ENCODE results near the gene AFF3. TPM values are rescaled to one million over a fixed set of nuclear protein-coding genes. Genes with fewer than 3 reads are reported as not detected.

The AFF3 gene
- total RNA-seq, 1 experiment from 2014 or later: not detected

DNA sequence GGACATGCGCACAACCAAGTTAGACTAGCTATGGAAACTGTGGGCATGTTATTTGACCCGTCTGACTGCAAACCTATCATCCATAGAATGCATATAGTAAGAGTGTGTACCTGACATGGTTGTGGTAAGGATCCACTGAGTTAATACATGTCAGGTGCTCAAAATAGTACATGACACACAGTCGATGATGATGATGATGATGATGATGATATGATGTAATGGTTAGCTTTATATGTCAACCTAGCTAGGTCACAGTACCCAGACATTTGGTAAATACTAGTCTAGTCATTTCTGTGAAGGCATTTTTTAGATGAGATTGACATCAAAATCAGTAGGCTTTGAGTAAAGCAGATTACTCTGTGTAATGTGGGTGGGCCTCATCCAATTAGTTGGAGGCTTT is 204.1 kb downstream of the AFF3 start:
- DNase-seq: no peak
- H3K79me2 ChIP-seq (ENCODE audit: low read depth): no peaks in the 10 kb centered on the region
- no peak overlapping the region for H3K4me2 ChIP-seq
- intact Hi-C loops (cut with micrococcal nuclease; ENCODE audit: unreplicated experiment): no loop called here
- peaks cover 70% of the 10 kb centered on the region for H3K27me3 ChIP-seq (ENCODE audit: insufficient read depth, low read depth)
- no peaks in the 10 kb centered on the region for H3F3A ChIP-seq (ENCODE audit: insufficient read depth, low read depth)
- CTCF ChIA-PET: no interaction called here
- no peaks in the 10 kb centered on the region for H4K20me1 ChIP-seq (ENCODE audit: insufficient read depth)
- H3K36me3 ChIP-seq (ENCODE audit: low read depth): no peaks in the 10 kb centered on the region
- H3K9me2 ChIP-seq (ENCODE audit: insufficient read depth): no peaks in the 10 kb centered on the region
- no peak overlapping the region for H3K4me3 ChIP-seq
- no peak overlapping the region for H2AFZ ChIP-seq
- H3K27ac ChIP-seq: no peak overlapping the region
- BruUV-seq (replicated peaks): no TSS peak
- TF ChIP-seq EZH2 (IDR thresholded peaks at IDR 0.05; ENCODE audit: low read depth): no peak
- TF ChIP-seq, protein P1, sequence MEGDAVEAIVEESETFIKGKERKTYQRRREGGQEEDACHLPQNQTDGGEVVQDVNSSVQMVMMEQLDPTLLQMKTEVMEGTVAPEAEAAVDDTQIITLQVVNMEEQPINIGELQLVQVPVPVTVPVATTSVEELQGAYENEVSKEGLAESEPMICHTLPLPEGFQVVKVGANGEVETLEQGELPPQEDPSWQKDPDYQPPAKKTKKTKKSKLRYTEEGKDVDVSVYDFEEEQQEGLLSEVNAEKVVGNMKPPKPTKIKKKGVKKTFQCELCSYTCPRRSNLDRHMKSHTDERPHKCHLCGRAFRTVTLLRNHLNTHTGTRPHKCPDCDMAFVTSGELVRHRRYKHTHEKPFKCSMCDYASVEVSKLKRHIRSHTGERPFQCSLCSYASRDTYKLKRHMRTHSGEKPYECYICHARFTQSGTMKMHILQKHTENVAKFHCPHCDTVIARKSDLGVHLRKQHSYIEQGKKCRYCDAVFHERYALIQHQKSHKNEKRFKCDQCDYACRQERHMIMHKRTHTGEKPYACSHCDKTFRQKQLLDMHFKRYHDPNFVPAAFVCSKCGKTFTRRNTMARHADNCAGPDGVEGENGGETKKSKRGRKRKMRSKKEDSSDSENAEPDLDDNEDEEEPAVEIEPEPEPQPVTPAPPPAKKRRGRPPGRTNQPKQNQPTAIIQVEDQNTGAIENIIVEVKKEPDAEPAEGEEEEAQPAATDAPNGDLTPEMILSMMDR (conservative IDR thresholded peaks at IDR 0.05): no peak
- POLR2A ChIA-PET (ENCODE audit: unreplicated experiment): interaction anchor here (0.7 kb wide), 1 partner anchor 1067 kb away, joined by 15 read pairs; no protein-coding TSS in a partner anchor
- H3K4me1 ChIP-seq (replicated peaks; ENCODE audit: insufficient read depth): no peaks in the 10 kb centered on the region
- no peaks in the 10 kb centered on the region for H3K9me3 ChIP-seq (ENCODE audit: insufficient read depth, low read depth)

DNA sequence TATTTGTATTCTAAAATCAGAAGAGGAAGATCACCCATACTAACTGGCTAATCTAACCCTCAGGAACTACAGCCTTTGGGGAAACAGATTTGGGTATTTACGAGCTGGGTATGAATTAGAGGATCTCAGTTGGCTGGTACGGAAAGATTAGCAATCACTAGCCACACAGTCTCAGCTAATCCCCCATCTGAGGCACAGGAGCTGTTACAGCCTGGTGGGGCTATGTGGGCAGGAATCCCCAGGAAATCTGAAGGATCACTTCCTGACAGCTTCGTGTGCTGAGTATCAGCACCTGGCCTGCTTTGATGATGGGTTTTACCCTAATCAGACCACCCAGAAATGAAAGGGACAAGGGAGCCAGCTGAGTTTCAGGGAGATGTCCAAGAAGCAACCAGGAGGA is 206.3 kb downstream of the AFF3 start:
- H3K4me1 ChIP-seq (replicated peaks; ENCODE audit: insufficient read depth): no peaks in the 10 kb centered on the region
- TF ChIP-seq, protein P1 (conservative IDR thresholded peaks at IDR 0.05): no peak
- TF ChIP-seq EZH2 (IDR thresholded peaks at IDR 0.05; ENCODE audit: low read depth): no peak
- no peak overlapping the region for H3K4me2 ChIP-seq
- H3K27ac ChIP-seq: no peak overlapping the region
- no peak for DNase-seq
- H3K27me3 ChIP-seq (ENCODE audit: insufficient read depth, low read depth): peaks cover 65% of the 10 kb centered on the region
- POLR2A ChIA-PET (ENCODE audit: unreplicated experiment): no interaction called here
- H3K79me2 ChIP-seq (ENCODE audit: low read depth): no peaks in the 10 kb centered on the region
- no peaks in the 10 kb centered on the region for H3K36me3 ChIP-seq (ENCODE audit: low read depth)
- no TSS peak for BruUV-seq (replicated peaks)
- H3F3A ChIP-seq (ENCODE audit: insufficient read depth, low read depth): no peaks in the 10 kb centered on the region
- CTCF ChIA-PET: no interaction called here
- no peaks in the 10 kb centered on the region for H4K20me1 ChIP-seq (ENCODE audit: insufficient read depth)
- no peaks in the 10 kb centered on the region for H3K9me2 ChIP-seq (ENCODE audit: insufficient read depth)
- H3K9me3 ChIP-seq (ENCODE audit: insufficient read depth, low read depth): no peaks in the 10 kb centered on the region
- no peak overlapping the region for H2AFZ ChIP-seq
- no peak overlapping the region for H3K4me3 ChIP-seq
- intact Hi-C loops (cut with micrococcal nuclease; ENCODE audit: unreplicated experiment): no loop called here

DNA sequence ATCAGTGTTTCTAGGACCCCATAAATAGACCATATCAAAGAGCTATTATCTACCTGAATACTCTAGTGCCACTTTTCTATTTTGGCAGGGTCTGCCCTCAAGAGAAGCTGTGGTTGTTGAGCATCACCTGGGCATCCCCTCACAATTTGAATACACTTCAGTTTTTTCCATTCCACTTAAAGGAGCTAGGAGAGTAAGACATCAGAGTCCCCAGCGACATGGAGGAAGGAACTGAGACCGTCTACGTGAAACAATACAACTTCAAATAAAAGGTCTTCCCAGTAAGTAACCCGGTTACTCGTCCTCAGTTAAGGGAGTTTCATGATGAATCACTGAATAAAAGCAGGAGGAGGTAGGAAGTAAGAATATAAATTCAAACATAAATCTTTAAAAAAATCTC is 206.7 kb downstream of the AFF3 start:
- intact Hi-C loops (cut with micrococcal nuclease; ENCODE audit: unreplicated experiment): no loop called here
- Histone ChIP-seq H2AFZ (no peak overlapping the region), H3K27me3 (ENCODE audit: insufficient read depth, low read depth) (peaks cover 62% of the 10 kb centered on the region), H3K4me1 (replicated peaks; ENCODE audit: insufficient read depth) (no peaks in the 10 kb centered on the region), H3K9me2 (ENCODE audit: insufficient read depth) (no peaks in the 10 kb centered on the region), H3K4me3 (no peak overlapping the region), H3F3A (ENCODE audit: insufficient read depth, low read depth) (no peaks in the 10 kb centered on the region), H3K4me2 (no peak overlapping the region), H3K79me2 (ENCODE audit: low read depth) (no peaks in the 10 kb centered on the region), H4K20me1 (ENCODE audit: insufficient read depth) (no peaks in the 10 kb centered on the region), H3K36me3 (ENCODE audit: low read depth) (no peaks in the 10 kb centered on the region), H3K9me3 (ENCODE audit: insufficient read depth, low read depth) (no peaks in the 10 kb centered on the region), H3K27ac (no peak overlapping the region)
- ChIA-PET CTCF (no interaction called here), POLR2A (ENCODE audit: unreplicated experiment) (no interaction called here)
- no TSS peak for BruUV-seq (replicated peaks)
- TF ChIP-seq EZH2 (IDR thresholded peaks at IDR 0.05; ENCODE audit: low read depth): no peak
- TF ChIP-seq, protein P1 (conservative IDR thresholded peaks at IDR 0.05): no peak
- DNase-seq: no peak

Measured in PC-9 (cell line).